GM23338 (cell line): ENCODE data around the gene SYNRG. TPM values are rescaled to one million over a fixed set of nuclear protein-coding genes. Genes with fewer than 3 reads are reported as not detected.

Experiments used
- ATAC-seq: fragments of 200-7000 bp; cut with Tn5 transposase; 3 replicates; pipeline ENCODE4 v1.9.1; 2020
- DNase-seq: peaks from one replicate; pipeline ENCODE4 v3.0.0-alpha.2; 2015; ENCODE audit warnings: low spot score
- H2AFZ ChIP-seq: fragments of 200-600 bp; sonication (generic); 2 replicates; pipeline ENCODE4 v1.8.0; 2016; ENCODE audit warnings: antibody characterized with exemption, mild to moderate bottlenecking, moderate library complexity
- H3F3A ChIP-seq: fragments of 200-600 bp; sonication (generic); replicated peaks from 2 replicates; pipeline ENCODE4 v1.8.0; 2017; ENCODE audit warnings: antibody characterized with exemption, mixed run types, low read depth
- H3K27ac ChIP-seq: fragments of 200-600 bp; sonication (generic); 2 replicates; pipeline ENCODE4 v1.6.1; 2016; ENCODE audit warnings: low read depth
- H3K27me3 ChIP-seq: fragments of 200-600 bp; sonication (generic); 2 replicates; pipeline ENCODE4 v1.8.0; 2016; ENCODE audit warnings: mild to moderate bottlenecking, mixed run types, moderate library complexity; ENCODE audit not compliant: insufficient read depth
- H3K36me3 ChIP-seq: fragments of 200-600 bp; sonication (generic); 2 replicates; pipeline ENCODE4 v1.8.0; 2016; ENCODE audit warnings: mild to moderate bottlenecking; ENCODE audit not compliant: insufficient read depth
- H3K4me1 ChIP-seq: fragments of 200-600 bp; sonication (generic); 2 replicates; pipeline ENCODE4 v1.8.0; 2016; ENCODE audit warnings: mild to moderate bottlenecking, moderate library complexity; ENCODE audit not compliant: insufficient read depth
- H3K4me2 ChIP-seq: fragments of 200-600 bp; sonication (generic); 2 replicates; pipeline ENCODE4 v1.7.1; 2017; ENCODE audit warnings: mixed run types
- H3K4me3 ChIP-seq: fragments of 200-600 bp; sonication (generic); 2 replicates; pipeline ENCODE4 v1.6.1; 2016; ENCODE audit warnings: mixed run types
- H3K79me2 ChIP-seq: fragments of 200-600 bp; sonication (generic); replicated peaks from 2 replicates; pipeline ENCODE4 v1.8.0; 2017; ENCODE audit warnings: mild to moderate bottlenecking; ENCODE audit not compliant: insufficient read depth
- H3K9me2 ChIP-seq: fragments of 200-600 bp; sonication (generic); 2 replicates; pipeline ENCODE4 v1.8.0; 2017; ENCODE audit not compliant: insufficient read depth
- H4K20me1 ChIP-seq: fragments of 200-600 bp; sonication (generic); replicated peaks from 2 replicates; pipeline ENCODE4 v1.8.0; 2017; ENCODE audit warnings: mild to moderate bottlenecking; ENCODE audit not compliant: insufficient read depth
- H3K27ac Mint-ChIP-seq: 2 replicates; pipeline ENCODE4 v1.8.0; 2020; ENCODE audit warnings: inconsistent platforms, mild to moderate bottlenecking, moderate library complexity, mixed read lengths
- H3K27me3 Mint-ChIP-seq: 3 replicates; pipeline ENCODE4 v1.8.0; 2022; ENCODE audit warnings: low read depth, mild to moderate bottlenecking, moderate library complexity, mixed read lengths, inconsistent platforms; ENCODE audit not compliant: insufficient read depth, poor library complexity
- H3K36me3 Mint-ChIP-seq: 3 replicates; pipeline ENCODE4 v1.8.0; 2021; ENCODE audit warnings: low read depth, mild to moderate bottlenecking, inconsistent platforms, moderate library complexity, mixed read lengths
- H3K4me1 Mint-ChIP-seq: 3 replicates; pipeline ENCODE4 v1.8.0; 2020; ENCODE audit warnings: mild to moderate bottlenecking, inconsistent platforms, mixed read lengths
- H3K4me3 Mint-ChIP-seq: 3 replicates; pipeline ENCODE4 v1.8.0; 2021; ENCODE audit warnings: moderate library complexity, mild to moderate bottlenecking, inconsistent platforms, mixed read lengths
- H3K9me3 Mint-ChIP-seq: 3 replicates; pipeline ENCODE4 v1.8.0; 2020; ENCODE audit warnings: moderate library complexity, mild to moderate bottlenecking, inconsistent platforms, mixed read lengths
- CREB1 ChIP-seq: fragments of 250-450 bp; sonication (Bioruptor Pico); IDR thresholded peaks from 2 replicates; pipeline ENCODE4 v1.5.0; 2020; ENCODE audit warnings: low read depth, mild to moderate bottlenecking, moderate library complexity
- EZH2 ChIP-seq: fragments of 200-600 bp; sonication (generic); IDR thresholded peaks from one replicate; pipeline ENCODE4 v1.8.0; 2017; ENCODE audit warnings: antibody characterized with exemption, mild to moderate bottlenecking, low read depth; ENCODE audit not compliant: unreplicated experiment
- EZH2phosphoT487 ChIP-seq: fragments of 200-600 bp; sonication (generic); IDR thresholded peaks from one replicate; pipeline ENCODE4 v1.8.1; 2018; ENCODE audit warnings: antibody characterized with exemption; ENCODE audit not compliant: unreplicated experiment
- JUNB ChIP-seq: IDR thresholded peaks from one replicate; pipeline ENCODE4 v1.6.1; 2016; ENCODE audit warnings: antibody characterized with exemption; ENCODE audit not compliant: unreplicated experiment
- STAT1 ChIP-seq: IDR thresholded peaks from one replicate; pipeline ENCODE4 v1.6.1; 2016; ENCODE audit warnings: antibody characterized with exemption; ENCODE audit not compliant: unreplicated experiment
- ZNF114 ChIP-seq: fragments of 250-450 bp; sonication (Bioruptor Pico); IDR thresholded peaks from 2 replicates; pipeline ENCODE4 v1.5.0; 2020; ENCODE audit warnings: mild to moderate bottlenecking, moderate library complexity
- polyA plus RNA-seq: library from polyadenylated mRNA; unstranded; fragments of >200 nt; fragmentation: Nextera tagmentation; extraction: Ambion mirVana; gene quantifications from 2 replicates; pipeline ENCODE4 v1.2.1, GENCODE V29; 2016
- total RNA-seq: library from RNA; depleted of rRNA; stranded (reverse); fragments of >200 nt; shearing (Covaris generic); gene quantifications from 2 replicates; pipeline ENCODE4 v1.2.3, GENCODE V29; 2014
- TF ChIP-seq, protein P1 (sequence below): fragments of 250-450 bp; sonication (Bioruptor Pico); IDR thresholded peaks from 2 replicates; pipeline ENCODE4 v1.5.0; 2020; ENCODE audit warnings: mild to moderate bottlenecking, moderate library complexity
- TF ChIP-seq, protein P2 (sequence below): IDR thresholded peaks from 2 replicates; pipeline ENCODE4 v1.6.1; 2016; ENCODE audit warnings: antibody characterized with exemption
- TF ChIP-seq, protein P3 (sequence below): IDR thresholded peaks from one replicate; pipeline ENCODE4 v1.6.1; 2018; ENCODE audit warnings: antibody characterized with exemption; ENCODE audit not compliant: unreplicated experiment
- TF ChIP-seq, protein P4 (sequence below), 2 experiments: fragments of 200-600 bp in 1 of 2; sonication (generic) in 1 of 2; conservative IDR thresholded peaks; 2 replicates each; pipeline versions ENCODE4 v1.5.1 to v1.6.1; 2016 to 2017; ENCODE audit warnings: antibody characterized with exemption in 2 of 2, low read depth in 2 of 2, mild to moderate bottlenecking in 2 of 2, moderate library complexity in 1 of 2

SYNRG gene
- total and polyA plus RNA-seq, 2 experiments from 2014 or later = 18.6 to 22.6 TPM

DNA sequence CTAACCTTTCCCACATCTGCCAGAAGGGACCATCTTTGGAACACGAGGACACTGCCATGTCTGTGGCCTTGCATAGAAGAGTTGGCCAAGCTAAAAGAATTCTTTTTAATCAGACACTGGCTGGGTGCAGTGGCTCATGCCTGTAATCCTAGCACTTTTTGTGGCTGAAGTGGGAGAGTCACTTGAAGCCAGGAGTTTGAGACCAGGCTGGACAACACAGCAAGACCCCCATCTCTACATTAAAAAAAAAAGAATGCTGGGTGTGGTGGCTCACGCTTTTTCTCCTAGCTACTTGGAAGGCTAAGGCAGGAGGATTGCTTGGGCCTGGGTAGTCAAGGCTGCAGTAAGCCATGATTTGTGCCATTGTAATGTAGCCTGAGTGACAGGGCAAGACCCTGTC, 128.8 kb downstream of the SYNRG start:
- H3K27ac Mint-ChIP-seq = no peak overlapping the region
- ATAC-seq = no peak

More for the DNA sequence above, 128.8 kb downstream of the SYNRG start:
- Mint-ChIP-seq H3K4me1 (peaks cover 31% of the 10 kb centered on the region), H3K4me3 (no peak overlapping the region), H3K36me3 (peaks cover 30% of the 10 kb centered on the region), H3K9me3 (no peaks in the 10 kb centered on the region), H3K27me3 (peaks cover 3% of the 10 kb centered on the region)
- no peaks in the 10 kb centered on the region for H3K79me2 ChIP-seq
- H4K20me1 ChIP-seq = no peaks in the 10 kb centered on the region; the same call in 1 of the 2 replicates
- TF ChIP-seq, protein P1, sequence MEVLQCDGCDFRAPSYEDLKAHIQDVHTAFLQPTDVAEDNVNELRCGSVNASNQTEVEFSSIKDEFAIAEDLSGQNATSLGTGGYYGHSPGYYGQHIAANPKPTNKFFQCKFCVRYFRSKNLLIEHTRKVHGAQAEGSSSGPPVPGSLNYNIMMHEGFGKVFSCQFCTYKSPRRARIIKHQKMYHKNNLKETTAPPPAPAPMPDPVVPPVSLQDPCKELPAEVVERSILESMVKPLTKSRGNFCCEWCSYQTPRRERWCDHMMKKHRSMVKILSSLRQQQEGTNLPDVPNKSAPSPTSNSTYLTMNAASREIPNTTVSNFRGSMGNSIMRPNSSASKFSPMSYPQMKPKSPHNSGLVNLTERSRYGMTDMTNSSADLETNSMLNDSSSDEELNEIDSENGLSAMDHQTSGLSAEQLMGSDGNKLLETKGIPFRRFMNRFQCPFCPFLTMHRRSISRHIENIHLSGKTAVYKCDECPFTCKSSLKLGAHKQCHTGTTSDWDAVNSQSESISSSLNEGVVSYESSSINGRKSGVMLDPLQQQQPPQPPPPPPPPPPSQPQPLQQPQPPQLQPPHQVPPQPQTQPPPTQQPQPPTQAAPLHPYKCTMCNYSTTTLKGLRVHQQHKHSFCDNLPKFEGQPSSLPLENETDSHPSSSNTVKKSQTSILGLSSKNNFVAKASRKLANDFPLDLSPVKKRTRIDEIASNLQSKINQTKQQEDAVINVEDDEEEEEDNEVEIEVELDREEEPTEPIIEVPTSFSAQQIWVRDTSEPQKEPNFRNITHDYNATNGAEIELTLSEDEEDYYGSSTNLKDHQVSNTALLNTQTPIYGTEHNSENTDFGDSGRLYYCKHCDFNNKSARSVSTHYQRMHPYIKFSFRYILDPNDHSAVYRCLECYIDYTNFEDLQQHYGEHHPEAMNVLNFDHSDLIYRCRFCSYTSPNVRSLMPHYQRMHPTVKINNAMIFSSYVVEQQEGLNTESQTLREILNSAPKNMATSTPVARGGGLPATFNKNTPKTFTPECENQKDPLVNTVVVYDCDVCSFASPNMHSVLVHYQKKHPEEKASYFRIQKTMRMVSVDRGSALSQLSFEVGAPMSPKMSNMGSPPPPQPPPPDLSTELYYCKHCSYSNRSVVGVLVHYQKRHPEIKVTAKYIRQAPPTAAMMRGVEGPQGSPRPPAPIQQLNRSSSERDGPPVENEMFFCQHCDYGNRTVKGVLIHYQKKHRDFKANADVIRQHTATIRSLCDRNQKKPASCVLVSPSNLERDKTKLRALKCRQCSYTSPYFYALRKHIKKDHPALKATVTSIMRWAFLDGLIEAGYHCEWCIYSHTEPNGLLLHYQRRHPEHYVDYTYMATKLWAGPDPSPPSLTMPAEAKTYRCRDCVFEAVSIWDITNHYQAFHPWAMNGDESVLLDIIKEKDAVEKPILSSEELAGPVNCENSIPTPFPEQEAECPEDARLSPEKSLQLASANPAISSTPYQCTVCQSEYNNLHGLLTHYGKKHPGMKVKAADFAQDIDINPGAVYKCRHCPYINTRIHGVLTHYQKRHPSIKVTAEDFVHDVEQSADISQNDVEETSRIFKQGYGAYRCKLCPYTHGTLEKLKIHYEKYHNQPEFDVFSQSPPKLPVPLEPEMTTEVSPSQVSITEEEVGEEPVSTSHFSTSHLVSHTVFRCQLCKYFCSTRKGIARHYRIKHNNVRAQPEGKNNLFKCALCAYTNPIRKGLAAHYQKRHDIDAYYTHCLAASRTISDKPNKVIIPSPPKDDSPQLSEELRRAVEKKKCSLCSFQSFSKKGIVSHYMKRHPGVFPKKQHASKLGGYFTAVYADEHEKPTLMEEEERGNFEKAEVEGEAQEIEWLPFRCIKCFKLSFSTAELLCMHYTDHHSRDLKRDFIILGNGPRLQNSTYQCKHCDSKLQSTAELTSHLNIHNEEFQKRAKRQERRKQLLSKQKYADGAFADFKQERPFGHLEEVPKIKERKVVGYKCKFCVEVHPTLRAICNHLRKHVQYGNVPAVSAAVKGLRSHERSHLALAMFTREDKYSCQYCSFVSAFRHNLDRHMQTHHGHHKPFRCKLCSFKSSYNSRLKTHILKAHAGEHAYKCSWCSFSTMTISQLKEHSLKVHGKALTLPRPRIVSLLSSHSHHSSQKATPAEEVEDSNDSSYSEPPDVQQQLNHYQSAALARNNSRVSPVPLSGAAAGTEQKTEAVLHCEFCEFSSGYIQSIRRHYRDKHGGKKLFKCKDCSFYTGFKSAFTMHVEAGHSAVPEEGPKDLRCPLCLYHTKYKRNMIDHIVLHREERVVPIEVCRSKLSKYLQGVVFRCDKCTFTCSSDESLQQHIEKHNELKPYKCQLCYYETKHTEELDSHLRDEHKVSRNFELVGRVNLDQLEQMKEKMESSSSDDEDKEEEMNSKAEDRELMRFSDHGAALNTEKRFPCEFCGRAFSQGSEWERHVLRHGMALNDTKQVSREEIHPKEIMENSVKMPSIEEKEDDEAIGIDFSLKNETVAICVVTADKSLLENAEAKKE (CRISPR knock-in tag) = no peak
- no peak for TF ChIP-seq JUNB
- TF ChIP-seq, protein P2, sequence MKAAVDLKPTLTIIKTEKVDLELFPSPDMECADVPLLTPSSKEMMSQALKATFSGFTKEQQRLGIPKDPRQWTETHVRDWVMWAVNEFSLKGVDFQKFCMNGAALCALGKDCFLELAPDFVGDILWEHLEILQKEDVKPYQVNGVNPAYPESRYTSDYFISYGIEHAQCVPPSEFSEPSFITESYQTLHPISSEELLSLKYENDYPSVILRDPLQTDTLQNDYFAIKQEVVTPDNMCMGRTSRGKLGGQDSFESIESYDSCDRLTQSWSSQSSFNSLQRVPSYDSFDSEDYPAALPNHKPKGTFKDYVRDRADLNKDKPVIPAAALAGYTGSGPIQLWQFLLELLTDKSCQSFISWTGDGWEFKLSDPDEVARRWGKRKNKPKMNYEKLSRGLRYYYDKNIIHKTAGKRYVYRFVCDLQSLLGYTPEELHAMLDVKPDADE = no peak
- no peak for TF ChIP-seq STAT1
- no peak for TF ChIP-seq CREB1 (CRISPR knock-in tag)
- TF ChIP-seq, protein P3, sequence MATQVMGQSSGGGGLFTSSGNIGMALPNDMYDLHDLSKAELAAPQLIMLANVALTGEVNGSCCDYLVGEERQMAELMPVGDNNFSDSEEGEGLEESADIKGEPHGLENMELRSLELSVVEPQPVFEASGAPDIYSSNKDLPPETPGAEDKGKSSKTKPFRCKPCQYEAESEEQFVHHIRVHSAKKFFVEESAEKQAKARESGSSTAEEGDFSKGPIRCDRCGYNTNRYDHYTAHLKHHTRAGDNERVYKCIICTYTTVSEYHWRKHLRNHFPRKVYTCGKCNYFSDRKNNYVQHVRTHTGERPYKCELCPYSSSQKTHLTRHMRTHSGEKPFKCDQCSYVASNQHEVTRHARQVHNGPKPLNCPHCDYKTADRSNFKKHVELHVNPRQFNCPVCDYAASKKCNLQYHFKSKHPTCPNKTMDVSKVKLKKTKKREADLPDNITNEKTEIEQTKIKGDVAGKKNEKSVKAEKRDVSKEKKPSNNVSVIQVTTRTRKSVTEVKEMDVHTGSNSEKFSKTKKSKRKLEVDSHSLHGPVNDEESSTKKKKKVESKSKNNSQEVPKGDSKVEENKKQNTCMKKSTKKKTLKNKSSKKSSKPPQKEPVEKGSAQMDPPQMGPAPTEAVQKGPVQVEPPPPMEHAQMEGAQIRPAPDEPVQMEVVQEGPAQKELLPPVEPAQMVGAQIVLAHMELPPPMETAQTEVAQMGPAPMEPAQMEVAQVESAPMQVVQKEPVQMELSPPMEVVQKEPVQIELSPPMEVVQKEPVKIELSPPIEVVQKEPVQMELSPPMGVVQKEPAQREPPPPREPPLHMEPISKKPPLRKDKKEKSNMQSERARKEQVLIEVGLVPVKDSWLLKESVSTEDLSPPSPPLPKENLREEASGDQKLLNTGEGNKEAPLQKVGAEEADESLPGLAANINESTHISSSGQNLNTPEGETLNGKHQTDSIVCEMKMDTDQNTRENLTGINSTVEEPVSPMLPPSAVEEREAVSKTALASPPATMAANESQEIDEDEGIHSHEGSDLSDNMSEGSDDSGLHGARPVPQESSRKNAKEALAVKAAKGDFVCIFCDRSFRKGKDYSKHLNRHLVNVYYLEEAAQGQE = no peak
- TF ChIP-seq EZH2phosphoT487 = no peak
- TF ChIP-seq, protein P4, sequence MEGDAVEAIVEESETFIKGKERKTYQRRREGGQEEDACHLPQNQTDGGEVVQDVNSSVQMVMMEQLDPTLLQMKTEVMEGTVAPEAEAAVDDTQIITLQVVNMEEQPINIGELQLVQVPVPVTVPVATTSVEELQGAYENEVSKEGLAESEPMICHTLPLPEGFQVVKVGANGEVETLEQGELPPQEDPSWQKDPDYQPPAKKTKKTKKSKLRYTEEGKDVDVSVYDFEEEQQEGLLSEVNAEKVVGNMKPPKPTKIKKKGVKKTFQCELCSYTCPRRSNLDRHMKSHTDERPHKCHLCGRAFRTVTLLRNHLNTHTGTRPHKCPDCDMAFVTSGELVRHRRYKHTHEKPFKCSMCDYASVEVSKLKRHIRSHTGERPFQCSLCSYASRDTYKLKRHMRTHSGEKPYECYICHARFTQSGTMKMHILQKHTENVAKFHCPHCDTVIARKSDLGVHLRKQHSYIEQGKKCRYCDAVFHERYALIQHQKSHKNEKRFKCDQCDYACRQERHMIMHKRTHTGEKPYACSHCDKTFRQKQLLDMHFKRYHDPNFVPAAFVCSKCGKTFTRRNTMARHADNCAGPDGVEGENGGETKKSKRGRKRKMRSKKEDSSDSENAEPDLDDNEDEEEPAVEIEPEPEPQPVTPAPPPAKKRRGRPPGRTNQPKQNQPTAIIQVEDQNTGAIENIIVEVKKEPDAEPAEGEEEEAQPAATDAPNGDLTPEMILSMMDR (conservative IDR thresholded peaks at IDR 0.05; ENCODE audit: low read depth in 2 of 2) = no peak
- TF ChIP-seq ZNF114 (CRISPR knock-in tag) = no peak
- no peak for TF ChIP-seq EZH2
- H3K27me3 ChIP-seq = no peaks in the 10 kb centered on the region
- H2AFZ ChIP-seq = no peak overlapping the region
- DNase-seq = no peak
- no peak overlapping the region for H3K4me3 ChIP-seq
- no peaks in the 10 kb centered on the region for H3K9me2 ChIP-seq
- H3K4me2 ChIP-seq = no peak overlapping the region
- H3F3A ChIP-seq = no peaks in the 10 kb centered on the region
- no peak overlapping the region for H3K27ac ChIP-seq
- H3K36me3 ChIP-seq = peaks cover 21% of the 10 kb centered on the region
- H3K4me1 ChIP-seq = peaks cover 19% of the 10 kb centered on the region
